ENCODE measurements around the gene SWI5.
A peak's percentile ranks its signal among the peaks of the same experiment; 100 is the strongest.

Gene SWI5

GRCh38 chr9:128321879-128322403 is 45.9 kb downstream of the SWI5 start:
- no peak for DNase-seq

- peak; percentile 84 to 95 (median 89) for DNase-seq
Observed at GRCh38 chr9:128322404-128323211, 46.5 kb downstream of the SWI5 start, which contains the start of the genes COQ4 and TRUB2. TSS of gene COQ4 (plus strand) at chr9:128322839. CDS start at chr9:128322859, 20 bp downstream. TSS of gene TRUB2 (minus strand) at chr9:128322447. CDS start at chr9:128322408, 39 bp downstream.

- no peak for DNase-seq
Observed at GRCh38 chr9:128323212-128323730, 47.2 kb downstream of the SWI5 start.

- no peak for DNase-seq
Observed at GRCh38 chr9:128323791-128324190, 47.7 kb downstream of the SWI5 start.

GRCh38 chr9:128324401-128324800 is 48.3 kb downstream of the SWI5 start:
- no peak for DNase-seq

DNA sequence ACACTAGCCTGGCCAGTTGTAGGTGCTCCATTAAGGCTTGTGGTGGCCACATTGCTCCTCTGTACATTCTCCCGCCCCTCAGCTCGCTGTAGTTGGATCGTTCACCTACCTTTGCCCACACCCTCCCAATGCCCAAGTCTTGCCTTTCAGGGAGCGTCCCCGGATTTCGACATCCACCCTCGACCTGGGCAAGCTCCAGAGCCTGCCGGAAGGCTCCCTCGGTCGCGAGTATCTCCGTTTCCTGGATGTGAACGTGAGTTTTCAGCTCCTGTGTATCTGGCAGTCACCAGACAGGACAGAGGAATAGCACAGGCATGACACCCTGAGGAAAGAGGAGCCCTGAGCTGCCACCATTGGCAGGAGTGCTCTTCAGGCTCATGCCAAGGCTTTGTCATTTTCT is 49.6 kb downstream of the SWI5 start:
- DNase-seq, result no peak

DNA sequence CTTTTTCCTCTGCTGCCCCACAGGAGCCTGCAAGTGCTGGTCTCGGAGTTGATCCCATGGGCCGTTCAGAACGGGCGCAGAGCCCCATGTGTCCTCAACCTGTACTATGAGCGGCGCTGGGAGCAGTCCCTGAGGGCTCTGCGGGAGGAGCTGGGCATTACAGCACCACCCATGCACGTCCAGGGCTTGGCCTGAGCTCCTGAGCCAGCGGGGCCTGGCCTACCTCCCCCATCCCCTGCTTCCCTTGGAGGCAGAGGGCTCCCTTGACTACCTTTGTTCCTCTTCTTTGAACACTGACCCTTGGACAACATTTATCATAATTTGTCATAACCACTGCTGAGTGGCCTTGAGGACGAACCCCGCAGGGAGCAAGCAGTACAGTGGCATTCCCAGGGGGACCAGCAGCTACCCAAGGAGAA is 57.4 kb downstream of the SWI5 start:
- no peak for DNase-seq

GRCh38 chr9:128335161-128335560 is 59.1 kb downstream of the SWI5 start:
- no peak for DNase-seq

DNA sequence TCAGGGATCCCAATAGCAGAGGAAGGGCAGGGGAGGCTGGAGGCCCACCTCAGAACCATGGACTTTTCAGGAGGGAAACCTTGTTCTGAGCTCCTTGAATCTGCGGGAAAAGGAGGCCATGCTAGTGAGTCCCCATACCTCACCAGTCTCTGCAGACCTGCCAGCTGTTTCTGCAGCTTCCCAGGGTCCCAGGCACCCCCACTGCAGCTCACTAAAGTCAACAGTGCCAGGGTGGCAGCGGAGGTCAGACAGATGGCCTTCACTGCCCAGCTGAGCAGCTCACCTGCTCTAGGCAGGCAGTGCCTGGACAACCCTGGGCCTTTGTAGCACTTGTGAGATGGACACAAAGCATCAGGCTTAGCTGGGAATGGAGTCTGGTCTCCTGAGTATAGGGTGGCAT is 59.8 kb downstream of the SWI5 start:
- DNase-seq, result no peak

DNA sequence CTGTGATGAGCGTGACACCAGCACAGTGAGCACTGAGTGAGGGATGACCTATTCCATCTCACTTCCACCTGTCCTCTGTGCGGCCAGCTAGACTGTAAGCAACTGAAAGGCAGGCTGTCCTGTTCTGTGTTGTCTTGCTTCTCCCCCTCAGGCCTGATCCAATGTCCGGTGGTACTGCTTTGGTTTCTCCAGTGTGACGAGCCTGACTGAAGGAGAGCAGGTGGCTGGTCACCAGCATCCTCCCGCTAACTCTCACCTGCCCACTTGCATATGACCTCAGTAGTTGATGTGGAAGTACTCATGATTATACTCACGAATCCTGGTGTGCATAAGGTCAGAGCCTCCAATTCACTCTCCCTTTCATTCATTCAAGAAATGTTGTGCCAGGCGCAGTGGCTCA is 61.9 kb downstream of the SWI5 start:
- DNase-seq, result no peak
